Measurements from ENCODE around the gene BCL2L1.

The BCL2L1 gene

DNA sequence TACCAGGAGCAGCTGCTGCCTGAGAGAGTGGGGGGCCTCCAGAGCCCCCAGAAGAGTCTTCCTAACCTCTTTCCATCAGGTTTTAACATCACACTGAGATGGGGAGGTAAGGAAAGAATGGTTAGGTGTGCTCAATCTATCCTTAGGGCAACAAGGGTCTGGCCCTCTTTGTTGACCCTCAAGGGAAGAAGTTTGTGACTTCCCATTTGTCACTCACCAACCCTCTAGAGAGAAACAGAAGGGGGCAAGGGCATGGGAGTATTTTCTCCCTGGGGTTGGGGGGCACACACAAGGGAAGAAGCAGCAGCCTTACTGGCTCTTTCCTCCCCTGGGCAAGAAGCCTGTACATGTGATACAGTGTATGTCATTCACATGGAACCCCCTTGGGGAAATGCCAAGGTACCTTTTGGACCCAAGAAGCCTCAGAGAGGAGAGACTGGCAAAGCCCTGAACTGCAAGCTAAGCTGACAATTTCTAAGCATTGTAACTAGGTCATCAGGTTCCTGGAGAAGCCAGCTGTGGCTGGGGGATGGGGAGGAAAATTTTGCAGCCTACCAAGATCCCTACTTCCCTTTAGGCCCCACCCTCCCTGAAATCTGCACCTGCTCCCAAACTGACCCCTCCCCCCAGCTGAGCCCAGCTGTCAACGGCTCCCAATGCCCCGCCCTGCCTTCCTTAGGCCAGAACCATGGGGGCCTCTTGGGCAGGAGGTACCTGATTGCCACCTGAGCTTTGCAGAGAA, 14.5 kb downstream of the BCL2L1 start:
- no peak for DNase-seq (ENCODE audit: low read depth)
- no peak overlapping the region for H3K4me3 ChIP-seq (ENCODE audit: low read length)
- no peak for TF ChIP-seq CTCF (conservative IDR thresholded peaks at IDR 0.05; ENCODE audit: low read depth, low read length)

- no peak for DNase-seq (ENCODE audit: low read depth)
- H3K4me3 ChIP-seq (ENCODE audit: low read length): no peak overlapping the region
- TF ChIP-seq CTCF (conservative IDR thresholded peaks at IDR 0.05; ENCODE audit: low read depth, low read length): no peak
Measured at GRCh38 chr20:31707258-31707615, 15.4 kb downstream of the BCL2L1 start.

DNA sequence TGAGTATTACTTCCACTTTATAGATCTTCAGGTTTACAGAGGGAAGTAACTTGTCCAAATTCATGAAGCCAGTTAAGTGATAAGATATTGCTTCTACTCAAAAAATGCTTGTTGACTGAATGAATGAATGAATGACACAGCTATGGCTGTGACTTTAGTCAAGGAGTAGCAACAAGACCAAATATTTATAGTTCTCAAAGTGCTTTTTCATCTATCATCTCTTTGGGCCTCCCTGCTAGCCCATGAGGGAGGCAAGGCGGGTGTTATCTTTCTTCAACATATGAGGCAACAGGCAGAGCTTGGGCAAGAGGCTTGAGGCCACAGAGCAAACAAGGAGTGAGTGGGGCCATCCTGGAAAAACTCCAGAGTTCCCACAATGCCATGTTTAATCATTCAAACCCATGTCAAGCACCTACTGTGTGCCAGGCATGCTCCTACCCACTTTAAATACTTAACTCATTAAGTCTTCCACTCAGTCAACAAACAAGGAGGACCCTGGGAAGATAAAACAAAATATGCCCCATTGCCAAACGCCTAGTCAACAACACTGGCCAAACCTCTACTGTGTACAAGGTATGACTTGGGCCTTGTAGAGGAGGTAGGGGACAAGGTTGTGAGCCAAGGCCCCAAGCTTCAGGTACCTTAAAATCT, 15.9 kb downstream of the BCL2L1 start:
- no peak for TF ChIP-seq CTCF (conservative IDR thresholded peaks at IDR 0.05; ENCODE audit: low read depth, low read length)
- no peak for DNase-seq (ENCODE audit: low read depth)
- H3K4me3 ChIP-seq (ENCODE audit: low read length): no peak overlapping the region

DNA sequence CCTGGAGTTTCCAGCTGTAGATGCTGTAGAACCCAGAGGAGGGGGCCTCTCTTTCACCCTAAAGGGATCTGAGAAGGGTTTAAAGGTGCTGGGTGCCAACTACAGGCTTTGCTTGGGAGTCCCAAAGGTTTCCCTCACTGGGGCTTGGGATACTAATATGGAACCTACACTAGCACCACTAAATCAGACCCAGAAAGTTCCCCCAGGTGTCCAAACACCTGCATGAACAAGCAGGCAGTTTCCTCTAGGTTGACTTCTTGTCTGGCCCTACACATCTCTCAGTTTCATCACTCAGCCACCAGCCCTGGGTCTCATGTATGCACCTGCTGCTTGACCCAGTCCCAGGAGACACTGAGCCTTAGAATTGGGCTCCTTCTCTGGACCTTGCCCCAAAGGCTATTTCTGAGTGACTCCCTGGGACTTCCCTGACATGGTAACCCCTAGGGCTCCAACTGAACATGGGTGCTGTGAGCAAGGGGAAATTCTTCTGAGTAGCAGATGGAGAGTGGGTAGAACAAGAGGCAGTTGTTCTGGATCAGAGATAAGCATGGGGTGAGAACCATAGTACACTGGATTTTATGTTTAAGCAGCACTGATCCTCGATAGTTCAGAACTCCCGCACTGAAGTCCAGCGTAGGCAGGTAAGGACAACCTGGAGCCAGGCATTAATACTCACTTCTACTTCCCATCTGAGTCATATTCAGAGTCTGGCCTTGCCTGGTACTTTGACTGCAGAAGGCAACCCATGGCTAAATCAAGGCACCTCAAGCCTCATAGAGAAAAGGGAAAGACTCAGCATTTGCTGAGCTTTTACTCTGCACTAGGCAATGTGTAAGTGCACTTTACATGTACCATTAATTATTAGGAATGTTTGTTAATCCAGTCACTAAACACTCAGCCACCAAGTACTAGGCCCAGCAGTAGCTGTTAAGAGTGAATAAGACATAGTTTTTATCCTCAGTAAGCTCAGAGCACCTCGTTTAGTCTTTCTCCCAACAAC, 16.8 kb downstream of the BCL2L1 start:
- H3K4me3 ChIP-seq (ENCODE audit: low read length): no peak overlapping the region
- TF ChIP-seq CTCF (conservative IDR thresholded peaks at IDR 0.05; ENCODE audit: low read depth, low read length): no peak
- DNase-seq (ENCODE audit: low read depth): no peak

GRCh38 chr20:31705191-31705590, 17.5 kb downstream of the BCL2L1 start:
- H3K4me3 ChIP-seq (ENCODE audit: low read length): no peak overlapping the region
- TF ChIP-seq CTCF (conservative IDR thresholded peaks at IDR 0.05; ENCODE audit: low read depth, low read length): no peak
- no peak for DNase-seq (ENCODE audit: low read depth)

GRCh38 chr20:31704225-31705119, 18.2 kb downstream of the BCL2L1 start:
- peak; percentile 67 for DNase-seq (ENCODE audit: low read depth)
- no peak overlapping the region for H3K4me3 ChIP-seq (ENCODE audit: low read length)
- no peak for TF ChIP-seq CTCF (conservative IDR thresholded peaks at IDR 0.05; ENCODE audit: low read depth, low read length)

Measured in retinal pigment epithelial cell (primary cell).